Dermis microvascular lymphatic vessel endothelial cell (primary cell): ENCODE measurements around the gene ZNF76. TPM values are rescaled to one million over a fixed set of nuclear protein-coding genes. Genes with fewer than 3 reads are reported as not detected.

Experiments
- DNase-seq, 2 donors: peaks; one replicate each; pipeline versions ENCODE4 v3.0.0 to v3.0.0-alpha.2; 2010; ENCODE audit warnings: low read depth in 2 of 2
- total RNA-seq: library from RNA; depleted of rRNA; stranded (reverse); fragments of >200 nt; gene quantifications from 2 replicates; pipeline ENCODE4 v1.2.1, GENCODE V29; 2014

Gene ZNF76
- total RNA-seq, 1 donor from 2014 or later = 15.7 TPM

DNA sequence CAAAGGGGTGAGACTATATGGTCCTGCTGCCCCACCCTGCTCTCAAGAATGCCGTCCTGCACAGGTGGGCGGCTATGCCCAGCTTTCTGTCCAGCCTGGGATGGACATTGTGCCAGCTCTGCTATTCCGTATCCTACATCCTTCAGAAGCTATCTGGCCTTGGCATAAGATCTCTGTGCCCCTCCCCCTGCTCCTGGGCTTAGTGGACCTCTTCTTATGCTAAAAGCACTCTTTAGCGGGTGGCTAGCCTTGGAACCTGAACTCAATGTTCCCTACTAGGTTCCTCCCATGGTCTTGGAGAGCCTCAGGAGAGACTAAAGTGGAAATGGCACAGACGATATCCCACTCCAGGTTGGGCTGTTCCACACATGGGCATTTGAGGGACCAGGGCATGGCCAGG is 23.3 kb upstream of the ZNF76 start:
- no peak for DNase-seq

DNA sequence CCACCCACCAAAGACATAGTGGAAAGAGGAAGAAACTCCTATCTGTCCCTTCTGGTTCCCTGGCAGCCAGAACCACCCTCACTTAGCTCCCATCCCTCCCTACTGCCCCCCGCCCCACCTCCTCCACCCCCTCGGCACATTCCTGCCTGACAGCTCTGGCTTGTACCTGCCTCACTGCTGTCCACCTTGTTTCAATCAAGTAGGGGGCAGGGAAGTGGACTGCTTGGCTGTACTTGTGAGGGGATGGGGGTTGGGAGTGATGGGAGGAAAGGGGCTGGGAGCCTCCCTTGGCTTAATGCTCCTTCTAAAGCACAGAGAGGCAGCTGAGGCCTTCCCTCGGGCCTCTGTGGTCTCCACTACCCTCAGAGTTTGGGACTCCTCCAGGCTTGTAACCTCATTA is 22.1 kb upstream of the ZNF76 start:
- no peak for DNase-seq

DNA sequence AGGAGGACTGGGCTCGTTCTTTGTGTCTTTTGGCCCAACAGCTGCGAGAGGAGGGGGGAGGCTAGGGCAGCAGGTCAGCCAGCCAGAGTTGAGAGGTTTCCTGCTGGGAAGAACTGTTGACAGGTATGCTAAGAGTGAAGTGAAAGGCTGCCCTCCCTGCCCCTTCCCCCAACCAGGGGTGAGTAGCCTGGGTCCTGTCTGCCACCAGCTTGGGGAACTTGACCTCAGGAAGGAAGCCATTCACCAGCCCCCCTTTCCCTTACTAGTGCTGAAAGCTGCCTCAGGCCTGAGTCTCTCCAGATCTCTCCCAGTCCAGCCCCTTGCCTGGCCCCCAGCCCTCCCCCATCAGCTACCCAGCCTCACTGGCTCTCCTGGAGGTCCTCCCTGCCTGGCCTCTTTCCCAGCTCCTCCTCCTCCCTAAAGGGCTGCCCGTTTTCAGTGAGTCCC is 20.7 kb upstream of the ZNF76 start:
- DNase-seq = peak; percentile 87 to 96

DNA sequence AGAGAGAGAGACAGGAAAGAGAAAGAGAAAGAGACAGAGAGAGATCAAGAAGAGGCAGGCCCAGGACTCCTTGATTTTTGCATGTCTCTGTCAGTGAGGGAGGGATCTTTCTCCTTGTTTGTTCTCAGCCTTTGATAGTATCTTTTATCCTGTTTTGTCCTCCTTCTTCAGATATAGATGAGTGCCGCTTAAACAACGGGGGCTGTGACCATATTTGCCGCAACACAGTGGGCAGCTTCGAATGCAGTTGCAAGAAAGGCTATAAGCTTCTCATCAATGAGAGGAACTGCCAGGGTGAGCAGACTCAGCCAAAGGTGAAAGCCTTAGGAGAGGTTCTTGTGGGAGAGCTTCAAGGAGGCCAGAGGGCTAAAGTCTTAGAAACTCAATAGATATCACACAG is 20.0 kb upstream of the ZNF76 start:
- no peak for DNase-seq

DNA sequence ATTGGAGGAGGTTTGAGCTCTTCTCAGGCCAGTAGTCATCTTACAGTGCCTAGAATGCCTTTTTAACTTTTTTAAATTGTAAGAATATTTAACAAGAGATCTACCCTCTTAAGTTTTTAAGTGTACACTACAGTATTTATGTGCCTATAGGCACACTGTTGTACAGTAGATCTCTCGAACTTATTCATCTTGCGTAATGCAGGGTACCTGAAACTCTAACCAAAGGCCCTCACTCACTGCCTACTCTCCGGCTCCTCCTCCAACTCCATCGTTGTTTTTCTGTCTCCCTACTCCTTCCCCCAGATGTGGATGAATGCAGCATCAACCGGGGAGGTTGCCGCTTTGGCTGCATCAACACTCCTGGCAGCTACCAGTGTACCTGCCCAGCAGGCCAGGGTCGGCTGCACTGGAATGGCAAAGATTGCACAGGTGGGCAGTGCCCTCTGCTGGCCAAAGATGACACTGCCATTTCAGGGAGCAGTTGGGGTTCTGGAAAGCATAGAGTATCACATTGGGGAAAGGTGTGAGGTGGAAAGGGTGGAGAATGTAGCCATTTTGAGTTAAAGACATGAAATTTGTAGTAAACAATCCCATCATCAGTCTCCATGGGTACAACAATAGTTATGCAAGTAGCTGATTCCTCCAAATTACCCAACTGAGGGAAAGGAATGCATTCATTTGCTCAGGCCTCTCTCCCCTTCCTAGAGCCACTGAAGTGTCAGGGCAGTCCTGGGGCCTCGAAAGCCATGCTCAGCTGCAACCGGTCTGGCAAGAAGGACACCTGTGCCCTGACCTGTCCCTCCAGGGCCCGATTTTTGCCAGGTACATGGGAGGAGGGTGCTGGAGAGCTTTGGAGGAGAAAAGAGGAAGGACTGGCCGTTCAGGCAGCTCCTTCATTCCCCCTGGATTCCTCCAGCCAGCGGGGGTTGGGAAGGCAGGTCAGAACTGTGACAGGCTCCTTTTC is 18.4 kb upstream of the ZNF76 start:
- DNase-seq = peak; percentile 43 to 66

DNA sequence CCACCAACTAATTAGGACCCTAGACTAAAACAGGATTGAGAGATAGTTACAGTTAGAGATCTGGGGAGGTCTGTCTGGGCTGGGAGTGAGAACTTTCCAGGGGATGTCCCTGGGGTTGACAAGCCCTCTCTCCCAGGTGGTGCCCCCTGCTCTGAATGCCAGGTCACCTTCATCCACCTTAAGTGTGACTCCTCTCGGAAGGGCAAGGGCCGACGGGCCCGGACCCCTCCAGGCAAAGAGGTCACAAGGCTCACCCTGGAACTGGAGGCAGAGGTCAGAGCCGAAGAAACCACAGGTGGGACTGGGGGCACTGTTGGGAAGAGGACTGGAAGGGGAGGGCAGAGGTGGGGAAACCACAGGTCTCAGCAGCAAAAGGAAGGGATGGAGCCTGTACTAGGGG is 17.0 kb upstream of the ZNF76 start:
- DNase-seq = no peak

DNA sequence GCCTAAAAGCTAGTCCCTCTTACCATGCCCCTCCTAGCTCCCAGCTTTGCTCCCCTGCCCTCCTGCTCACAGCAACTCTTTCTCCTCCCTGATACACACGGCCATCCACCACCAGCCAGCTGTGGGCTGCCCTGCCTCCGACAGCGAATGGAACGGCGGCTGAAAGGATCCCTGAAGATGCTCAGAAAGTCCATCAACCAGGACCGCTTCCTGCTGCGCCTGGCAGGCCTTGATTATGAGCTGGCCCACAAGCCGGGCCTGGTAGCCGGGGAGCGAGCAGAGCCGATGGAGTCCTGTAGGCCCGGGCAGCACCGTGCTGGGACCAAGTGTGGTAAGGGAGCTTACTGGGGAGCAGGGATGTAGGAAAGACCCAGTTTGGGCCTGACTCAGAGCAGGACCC is 16.6 kb upstream of the ZNF76 start:
- DNase-seq = no peak

DNA sequence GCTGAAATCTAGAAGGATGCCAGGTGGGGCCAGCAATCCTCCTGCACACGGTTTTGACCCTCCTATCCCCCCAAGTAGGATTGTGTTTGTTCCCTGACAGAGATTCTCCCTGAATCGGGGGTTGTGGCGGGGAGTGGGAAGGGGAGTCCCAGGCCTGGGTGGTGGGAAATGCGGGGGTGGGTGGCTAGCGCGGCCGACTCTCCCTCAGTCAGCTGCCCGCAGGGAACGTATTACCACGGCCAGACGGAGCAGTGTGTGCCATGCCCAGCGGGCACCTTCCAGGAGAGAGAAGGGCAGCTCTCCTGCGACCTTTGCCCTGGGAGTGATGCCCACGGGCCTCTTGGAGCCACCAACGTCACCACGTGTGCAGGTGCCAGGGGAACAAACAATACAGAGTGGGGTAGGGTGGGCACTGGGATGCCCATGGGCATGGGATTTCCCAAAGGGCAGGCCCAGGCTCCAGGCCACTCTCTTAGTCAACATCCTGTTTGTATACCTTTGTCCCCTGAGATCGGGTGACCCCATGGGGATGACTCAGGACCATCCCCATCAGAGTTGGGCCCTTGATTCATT is 16.1 kb upstream of the ZNF76 start:
- DNase-seq = no peak

DNA sequence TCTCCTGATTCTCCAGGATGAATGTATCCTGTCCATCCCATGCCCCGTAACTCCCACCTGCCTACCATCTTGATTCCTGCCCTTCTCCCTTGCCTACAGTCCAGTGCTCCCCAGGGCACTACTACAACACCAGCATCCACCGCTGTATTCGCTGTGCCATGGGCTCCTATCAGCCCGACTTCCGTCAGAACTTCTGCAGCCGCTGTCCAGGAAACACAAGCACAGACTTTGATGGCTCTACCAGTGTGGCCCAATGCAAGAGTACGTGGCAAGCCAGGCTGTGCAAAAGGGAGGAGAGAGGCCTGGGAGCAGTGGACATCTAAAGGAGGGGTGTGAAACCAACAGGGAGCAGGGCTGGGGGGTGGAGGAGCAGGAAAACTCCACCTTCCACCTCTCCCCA is 15.0 kb upstream of the ZNF76 start:
- no peak for DNase-seq

DNA sequence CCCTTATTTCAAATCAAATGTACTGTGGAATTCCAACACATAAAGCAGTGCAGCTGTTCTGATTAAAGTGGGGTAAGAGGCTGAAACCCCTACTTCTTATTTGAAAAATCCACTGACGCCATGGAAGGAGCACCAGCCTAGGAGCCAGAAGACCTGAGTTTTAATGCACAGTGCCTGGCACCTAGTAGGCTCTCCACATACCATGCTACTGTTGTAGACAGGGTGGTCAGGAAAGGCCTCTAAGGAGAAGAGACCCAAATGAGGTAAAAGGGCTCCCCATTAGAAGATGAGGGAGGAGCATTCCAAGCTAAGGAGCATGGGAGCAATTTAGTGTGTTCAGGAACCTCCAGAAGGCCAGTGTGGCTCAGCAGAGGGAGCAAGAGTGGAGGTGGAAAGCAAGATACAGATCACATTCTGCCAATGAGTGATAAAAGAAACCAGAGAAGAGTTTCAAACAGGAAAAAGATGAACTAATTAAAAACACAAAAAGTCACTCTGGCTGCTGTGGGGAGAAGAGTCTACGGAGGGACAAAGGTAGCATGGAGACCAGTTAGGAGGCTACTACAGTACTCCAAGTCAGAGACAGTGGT is 11.8 kb upstream of the ZNF76 start:
- no peak for DNase-seq

DNA sequence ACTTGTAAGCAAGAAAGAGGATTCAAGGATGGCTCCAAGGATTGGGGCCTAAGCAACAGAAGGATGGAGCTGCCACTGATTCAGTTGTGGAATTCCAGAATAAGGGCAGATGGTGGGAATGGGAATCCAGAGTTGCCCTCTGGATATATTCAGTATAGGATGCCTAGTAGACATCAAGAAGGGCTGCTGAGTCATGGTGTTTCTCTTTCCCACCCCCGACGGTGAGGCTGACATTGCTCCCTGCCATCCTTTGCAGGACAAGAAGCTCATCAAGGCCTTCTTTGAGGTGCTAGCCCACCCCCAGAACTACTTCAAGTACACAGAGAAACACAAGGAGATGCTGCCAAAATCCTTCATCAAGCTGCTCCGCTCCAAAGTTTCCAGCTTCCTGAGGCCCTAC is 11.2 kb upstream of the ZNF76 start:
- DNase-seq = no peak

DNA sequence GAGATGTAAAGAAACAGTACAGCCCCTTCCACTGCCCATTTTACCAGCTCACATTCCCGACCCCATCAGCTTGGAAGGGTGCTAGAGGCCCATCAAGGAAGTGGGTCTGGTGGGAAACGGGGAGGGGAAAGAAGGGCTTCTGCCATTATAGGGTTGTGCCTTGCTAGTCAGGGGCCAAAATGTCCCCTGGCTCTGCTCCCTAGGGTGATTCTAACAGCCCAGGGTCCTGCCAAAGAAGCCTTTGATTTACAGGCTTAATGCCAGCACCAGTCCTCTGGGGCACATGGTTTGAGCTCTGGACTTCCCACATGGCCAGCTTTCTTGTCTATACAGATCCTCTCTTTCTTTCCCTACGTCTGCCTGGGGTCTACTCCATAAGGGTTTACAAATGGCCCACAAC is 10.6 kb upstream of the ZNF76 start:
- no peak for DNase-seq

DNA sequence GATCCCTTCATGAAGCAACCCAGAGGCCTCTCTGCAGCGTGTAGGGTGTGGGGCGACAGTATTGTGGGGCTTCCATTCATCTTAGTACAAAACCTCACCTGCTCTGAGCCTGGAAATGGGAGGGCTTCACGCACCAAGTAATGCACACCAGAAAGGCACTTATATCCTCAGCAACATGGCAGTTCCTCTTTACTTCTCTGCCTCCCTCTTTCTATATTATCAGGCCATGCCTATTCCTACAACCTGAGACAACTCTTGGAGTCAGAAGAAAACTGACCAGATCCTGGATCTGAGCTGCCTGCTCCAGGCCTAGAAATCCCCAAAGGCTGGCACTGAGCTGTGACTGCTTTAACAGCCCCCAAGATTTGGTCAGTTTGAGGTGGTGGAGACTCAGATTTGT is 7.6 kb upstream of the ZNF76 start:
- DNase-seq = no peak

DNA sequence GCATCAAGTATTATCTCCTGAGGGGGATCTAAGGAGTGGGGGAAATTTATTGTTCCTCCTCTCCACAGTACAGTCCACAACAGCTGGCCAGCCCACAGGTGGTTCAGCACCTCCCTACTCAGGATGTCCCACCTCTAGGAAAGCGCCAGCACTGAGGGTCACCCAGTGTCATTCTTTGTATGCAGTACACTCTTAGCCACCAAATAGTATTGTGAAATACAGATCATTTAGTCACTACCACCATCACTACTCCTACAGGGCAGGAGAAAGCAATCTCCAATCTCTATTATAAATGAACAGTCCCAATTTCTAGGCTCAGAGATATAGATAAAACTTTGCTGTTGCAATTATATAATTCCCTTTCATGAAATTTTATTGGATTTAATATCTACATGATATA is 6.3 kb upstream of the ZNF76 start:
- DNase-seq = no peak

DNA sequence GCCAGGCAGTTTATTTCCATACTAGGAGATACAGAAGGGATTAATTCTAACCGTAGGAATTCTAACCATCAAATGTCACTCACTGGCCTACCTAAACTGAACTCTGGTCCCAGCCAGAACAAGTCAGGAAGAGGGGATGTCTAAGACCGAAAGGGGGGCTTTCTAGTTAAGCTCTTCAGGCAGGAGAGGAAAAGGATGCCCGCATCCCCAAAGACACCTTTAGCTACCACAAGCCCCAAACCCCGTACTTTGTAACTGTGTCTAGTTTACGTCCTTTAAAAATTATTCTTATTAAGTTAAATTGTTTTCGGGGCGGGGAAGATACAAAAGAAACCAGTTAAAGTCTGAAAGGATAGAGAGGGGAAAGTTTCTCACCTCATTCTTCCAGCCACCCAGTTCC is 1.2 kb upstream of the ZNF76 start:
- no peak for DNase-seq

DNA sequence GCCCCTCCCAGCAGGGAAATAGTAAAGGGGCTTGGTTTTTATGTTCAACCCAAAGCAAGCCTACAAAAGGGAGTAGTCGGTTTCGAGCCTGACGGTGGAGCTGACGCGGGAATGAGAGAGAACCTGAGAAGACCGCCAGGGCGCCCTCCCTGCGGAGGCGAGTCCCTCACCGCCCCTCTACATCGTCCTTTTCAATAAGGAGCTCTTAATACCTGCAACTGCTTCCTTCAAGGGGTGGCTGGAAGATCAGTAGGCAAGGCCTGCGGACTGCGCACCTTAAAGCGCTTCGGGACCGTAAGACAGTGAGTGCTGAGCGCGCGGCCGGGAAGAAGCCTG is 709 bp upstream of the ZNF76 start:
- DNase-seq = peak; percentile 18 to 60

DNA sequence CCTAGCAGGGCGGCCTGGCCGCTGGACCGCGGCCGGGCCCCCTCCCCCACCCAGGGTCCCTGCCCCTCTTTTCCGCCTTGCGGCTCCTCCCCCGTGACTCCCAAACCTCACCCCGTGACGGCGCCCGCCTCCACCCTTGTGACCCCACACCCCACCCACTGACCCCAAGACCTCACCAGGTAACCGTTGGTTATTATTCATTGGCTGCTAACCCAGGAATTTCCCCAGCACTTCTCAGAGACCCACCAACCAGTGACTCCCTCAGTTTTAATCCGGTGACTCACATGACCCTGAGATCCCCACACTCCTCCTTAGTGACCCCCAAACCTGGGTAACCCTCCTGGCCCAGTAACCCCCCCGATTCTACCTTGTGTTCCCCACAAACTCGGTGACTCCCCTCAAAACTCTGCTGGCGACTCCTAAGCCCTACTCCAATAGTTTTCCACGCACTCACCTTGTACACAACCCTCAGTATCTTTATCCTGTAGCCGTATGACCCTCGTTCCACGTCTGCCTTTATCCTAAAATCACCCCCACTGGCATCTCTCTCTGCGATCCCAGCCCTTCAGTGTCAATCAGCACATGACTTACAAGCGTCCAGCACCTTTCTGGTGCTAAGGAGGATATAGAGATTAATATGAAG is 534 bp downstream of the ZNF76 start:
- peak; percentile 30 to 51 for DNase-seq

DNA sequence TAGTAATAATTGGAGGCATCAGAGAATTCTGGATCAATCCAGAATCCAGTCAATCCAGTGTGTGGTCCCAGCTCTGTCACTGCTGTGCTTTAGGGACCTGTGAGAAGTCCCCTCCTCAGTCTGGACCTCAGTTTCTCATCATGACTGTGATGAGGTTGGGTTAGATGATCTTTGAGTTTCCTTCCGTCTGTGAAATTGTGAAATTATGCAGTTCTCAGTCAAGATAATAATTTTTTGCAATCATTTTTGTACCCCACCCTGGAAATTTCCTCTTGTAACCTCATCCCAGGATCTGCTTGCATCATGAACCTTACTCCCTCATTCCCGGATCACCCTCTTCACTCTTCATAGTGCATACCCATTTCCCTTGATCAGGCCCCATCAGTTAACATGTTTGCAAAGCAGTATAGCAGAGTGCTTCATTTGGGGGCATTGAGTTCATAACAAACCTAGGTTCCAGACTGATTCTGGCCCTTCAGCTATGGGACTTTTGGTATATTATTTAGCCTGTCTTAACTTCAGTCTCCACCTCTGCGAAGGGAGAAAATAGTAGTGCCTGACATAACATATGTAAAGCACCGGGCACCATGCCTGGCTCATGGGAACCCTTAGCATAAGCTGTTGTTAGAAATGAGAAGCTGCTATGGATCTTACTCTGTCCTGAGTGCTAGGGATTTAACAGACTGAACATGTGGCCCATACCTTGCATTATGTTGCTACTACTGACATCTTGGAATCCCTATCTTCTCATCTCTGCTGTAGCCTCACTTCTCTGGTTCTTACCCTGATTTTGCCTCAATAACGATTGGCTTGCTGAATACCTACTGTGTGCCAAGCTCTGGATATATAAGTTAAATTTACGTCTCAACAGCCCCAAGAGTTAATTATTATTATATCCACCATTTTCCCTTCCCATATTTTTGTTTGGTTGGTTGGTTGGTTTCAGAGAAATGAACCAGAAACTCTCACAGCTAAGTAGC is 1.3 kb downstream of the ZNF76 start:
- DNase-seq = no peak

DNA sequence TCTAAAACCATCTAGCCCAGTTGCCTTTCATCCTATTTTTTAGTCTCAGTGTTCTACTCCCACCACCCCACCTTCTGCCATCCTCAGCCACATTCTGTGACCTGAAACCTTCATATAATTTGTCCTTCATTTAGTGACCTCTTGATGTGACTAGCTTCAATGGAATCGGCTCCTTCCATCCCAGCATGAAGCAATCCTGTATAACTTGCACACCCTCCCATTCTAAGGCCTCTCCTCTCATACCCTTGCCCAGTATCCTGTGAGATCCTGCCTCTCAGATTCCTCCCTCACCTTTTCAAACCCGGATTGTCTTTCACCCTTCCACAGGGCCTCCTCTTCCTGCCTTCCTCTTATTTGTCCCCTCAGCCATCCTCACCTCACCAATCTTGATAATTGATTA is 3.1 kb downstream of the ZNF76 start:
- DNase-seq = no peak

DNA sequence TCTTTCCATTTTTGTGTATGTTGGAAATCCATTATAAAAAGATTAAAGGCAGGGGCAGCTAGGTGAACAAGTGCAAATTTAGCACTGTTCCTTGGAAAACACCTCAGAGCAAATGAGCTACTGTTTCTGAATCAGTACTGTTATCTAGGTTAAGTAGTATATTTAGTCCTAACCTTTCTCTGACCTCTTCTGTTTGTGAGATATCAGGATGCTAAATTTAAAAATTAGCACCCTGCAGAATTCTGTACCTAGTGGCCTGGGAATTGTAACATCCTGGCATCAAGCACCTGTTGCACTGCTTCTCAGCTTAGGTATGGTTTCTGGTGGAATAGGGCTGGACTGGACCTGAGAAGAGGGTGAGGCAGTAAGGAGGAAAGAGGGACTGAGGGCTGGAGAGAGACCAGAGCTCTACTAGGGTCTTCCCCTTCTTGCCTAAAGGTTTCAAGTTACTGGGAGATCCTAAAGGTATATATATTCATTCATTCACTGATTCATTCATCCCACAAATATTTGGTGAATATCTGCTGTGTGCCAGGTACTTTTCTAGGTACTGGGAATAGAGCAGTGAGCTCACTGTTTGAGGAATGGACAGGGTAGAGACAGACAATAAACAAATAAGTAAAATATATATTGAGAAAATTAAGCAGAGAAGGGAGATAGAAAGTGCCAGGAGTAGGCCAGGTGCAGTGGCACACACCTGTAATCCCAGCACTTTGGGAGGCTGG is 5.2 kb downstream of the ZNF76 start:
- no peak for DNase-seq

DNA sequence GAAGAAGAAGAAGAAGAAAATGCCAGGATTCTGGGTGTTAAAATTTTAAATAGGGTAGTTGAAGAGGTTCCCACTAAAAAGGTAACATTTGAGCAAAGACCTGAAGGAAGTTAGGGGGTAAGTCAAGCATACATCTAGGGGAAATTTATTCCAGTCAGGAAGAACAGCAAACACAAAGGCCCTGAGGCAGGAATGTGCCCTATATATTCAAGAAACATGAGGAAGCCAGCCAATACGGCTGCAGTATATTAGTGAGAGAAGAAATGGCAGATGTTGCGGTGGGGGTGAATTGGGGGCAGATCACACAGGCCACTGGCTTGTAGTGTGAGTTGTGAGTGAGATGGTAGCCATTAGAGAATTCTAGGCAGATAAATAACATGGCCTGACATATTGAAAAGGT is 6.0 kb downstream of the ZNF76 start:
- no peak for DNase-seq
